Muscle of leg (tissue), 11 donors: ENCODE data around the gene NKAPD1. TPM values are rescaled to one million over a fixed set of nuclear protein-coding genes. Genes with fewer than 3 reads are reported as not detected.
"Not testable (repeated sequence)": the region's sequence is repeated elsewhere in the genome, so short reads cannot be mapped to it uniquely, and the experiment has no call there.

Experiments
- DNase-seq: peaks from one replicate; pipeline ENCODE4 v3.0.0; 2013
- H3K27ac ChIP-seq: one replicate; pipeline ENCODE4 v1.5.1; 2013; ENCODE audit warnings: mild to moderate bottlenecking, low read length, control low read depth
- H3K27me3 ChIP-seq: one replicate; pipeline ENCODE4 v1.6.1; 2013; ENCODE audit warnings: low read length; ENCODE audit not compliant: control insufficient read depth, insufficient read depth
- H3K36me3 ChIP-seq: one replicate; pipeline ENCODE4 v1.6.1; 2013; ENCODE audit warnings: low read length; ENCODE audit not compliant: control insufficient read depth, insufficient read depth
- H3K4me1 ChIP-seq: one replicate; pipeline ENCODE4 v1.6.1; 2013; ENCODE audit warnings: low read length; ENCODE audit not compliant: control insufficient read depth, insufficient read depth
- H3K4me3 ChIP-seq: one replicate; pipeline ENCODE4 v1.5.1; 2013; ENCODE audit warnings: low read length, control low read depth
- H3K9me3 ChIP-seq: replicated peaks from 2 replicates; pipeline ENCODE4 v1.6.1; 2013; ENCODE audit warnings: low read depth, low read length; ENCODE audit not compliant: control insufficient read depth
- WGBS: methylation state at CpG from one replicate; pipeline ENCODE4 v1.1.5; 2013; ENCODE audit warnings: missing lambda C conversion rate; ENCODE audit not compliant: insufficient coverage; 5-methylcytosine and 5-hydroxymethylcytosine counted together
- polyA plus RNA-seq, 8 donors: library from polyadenylated mRNA; unstranded; fragments of 120-200 nt; gene quantifications; one replicate each; pipeline versions ENCODE4 v1.2.1 to v1.2.3, GENCODE V29; 2013; ENCODE audit warnings: inconsistent platforms in 1 of 8, low replicate concordance in 1 of 8; ENCODE audit not compliant: insufficient read length in 8 of 8, insufficient read depth in 1 of 8
- total RNA-seq: library from RNA; stranded (reverse); fragments of 120-200 nt; gene quantifications from one replicate; pipeline ENCODE4 v1.2.4, GENCODE V29; 2013

NKAPD1 gene
- total and polyA plus RNA-seq, 9 donors: 25.5 to 33.1 (median 29.3) TPM

- Histone ChIP-seq H3K36me3 (peaks cover 25% of the 10 kb centered on the region), H3K27ac (no peak overlapping the region), H3K4me1 (no peaks in the 10 kb centered on the region), H3K27me3 (no peaks in the 10 kb centered on the region), H3K9me3 (no peaks in the 10 kb centered on the region), H3K4me3 (no peak overlapping the region)
- no CpG with 5 or more reads among the region's 6 CpGs for WGBS
- DNase-seq: no peak
These were observed 31.7 kb upstream of the NKAPD1 start for GRCh38 chr11:112042161-112042960.

- WGBS: no CpG with 5 or more reads among the region's 2 CpGs
- DNase-seq: no peak
- Histone ChIP-seq H3K9me3 (no peaks in the 10 kb centered on the region), H3K36me3 (peaks cover 20% of the 10 kb centered on the region), H3K4me3 (no peak overlapping the region), H3K4me1 (no peaks in the 10 kb centered on the region), H3K27ac (no peak overlapping the region), H3K27me3 (no peaks in the 10 kb centered on the region)
These were observed 31.2 kb upstream of the NKAPD1 start for GRCh38 chr11:112042961-112043304.

GRCh38 chr11:112044961-112045360, 29.1 kb upstream of the NKAPD1 start:
- DNase-seq: no peak
- WGBS: 100% methylated on average over 2 of the region's 4 CpGs
- Histone ChIP-seq H3K4me1 (no peaks in the 10 kb centered on the region), H3K27me3 (no peaks in the 10 kb centered on the region), H3K27ac (no peak overlapping the region), H3K4me3 (no peak overlapping the region), H3K9me3 (no peaks in the 10 kb centered on the region), H3K36me3 (peaks cover 17% of the 10 kb centered on the region)

GRCh38 chr11:112046647-112047046, 27.5 kb upstream of the NKAPD1 start:
- not testable (repeated sequence) for H3K9me3 ChIP-seq, DNase-seq, H3K4me1 ChIP-seq, H3K4me3 ChIP-seq, H3K27me3 ChIP-seq, H3K27ac ChIP-seq
- peaks cover 25% of the 10 kb centered on the region for H3K36me3 ChIP-seq
- WGBS: 60% methylated on average over 1 of the region's 2 CpGs

- not testable (repeated sequence) for H3K27ac ChIP-seq, H3K9me3 ChIP-seq, DNase-seq, H3K4me1 ChIP-seq, H3K4me3 ChIP-seq, H3K27me3 ChIP-seq
- H3K36me3 ChIP-seq: peaks cover 33% of the 10 kb centered on the region
- WGBS: no CpG with 5 or more reads among the region's 3 CpGs
These were observed 25.8 kb upstream of the NKAPD1 start for GRCh38 chr11:112048256-112048655.

- Histone ChIP-seq H3K36me3 (peaks cover 38% of the 10 kb centered on the region), H3K27me3 (no peaks in the 10 kb centered on the region), H3K27ac (no peak overlapping the region), H3K4me1 (no peaks in the 10 kb centered on the region), H3K4me3 (no peak overlapping the region), H3K9me3 (no peaks in the 10 kb centered on the region)
- no peak for DNase-seq
- WGBS: 0% methylated on average over 1 of the region's 2 CpGs
These were observed 24.3 kb upstream of the NKAPD1 start for GRCh38 chr11:112049777-112050176.

- WGBS: no CpG with 5 or more reads among the region's 3 CpGs
- H3K4me1 ChIP-seq: no peaks in the 10 kb centered on the region
- H3K27me3 ChIP-seq: no peaks in the 10 kb centered on the region
- peaks cover 34% of the 10 kb centered on the region for H3K36me3 ChIP-seq
- H3K4me3 ChIP-seq: no peak overlapping the region
- no peak for DNase-seq
- no peaks in the 10 kb centered on the region for H3K9me3 ChIP-seq
- H3K27ac ChIP-seq: no peak overlapping the region
These were observed 23.4 kb upstream of the NKAPD1 start for GRCh38 chr11:112050721-112051120.

GRCh38 chr11:112051768-112052167, 22.3 kb upstream of the NKAPD1 start:
- H3K27ac ChIP-seq: no peak overlapping the region
- H3K4me3 ChIP-seq: no peak overlapping the region
- no peaks in the 10 kb centered on the region for H3K9me3 ChIP-seq
- no peaks in the 10 kb centered on the region for H3K27me3 ChIP-seq
- WGBS: no CpG with 5 or more reads among the region's 3 CpGs
- H3K36me3 ChIP-seq: peaks cover 34% of the 10 kb centered on the region
- no peaks in the 10 kb centered on the region for H3K4me1 ChIP-seq
- no peak for DNase-seq

GRCh38 chr11:112057170-112057569, 16.9 kb upstream of the NKAPD1 start:
- no peaks in the 10 kb centered on the region for H3K27me3 ChIP-seq
- H3K36me3 ChIP-seq: peaks cover 32% of the 10 kb centered on the region
- no peak for DNase-seq

GRCh38 chr11:112058103-112058502, 16.0 kb upstream of the NKAPD1 start:
- DNase-seq: no peak
- no peaks in the 10 kb centered on the region for H3K9me3 ChIP-seq
- no peak overlapping the region for H3K4me3 ChIP-seq
- no peaks in the 10 kb centered on the region for H3K27me3 ChIP-seq
- no peak overlapping the region for H3K27ac ChIP-seq
- no CpG with 5 or more reads among the region's 1 CpG for WGBS
- H3K4me1 ChIP-seq: no peaks in the 10 kb centered on the region
- H3K36me3 ChIP-seq: peaks cover 29% of the 10 kb centered on the region

More at GRCh38 chr11:112057170-112057569, 16.9 kb upstream of the NKAPD1 start:
- WGBS: 100% methylated on average over 1 of the region's 4 CpGs
- Histone ChIP-seq H3K27ac (no peak overlapping the region), H3K4me3 (no peak overlapping the region), H3K4me1 (no peaks in the 10 kb centered on the region), H3K9me3 (no peaks in the 10 kb centered on the region)

- Histone ChIP-seq H3K36me3 (peaks cover 19% of the 10 kb centered on the region), H3K27me3 (no peaks in the 10 kb centered on the region), H3K9me3 (no peaks in the 10 kb centered on the region), H3K27ac (no peak overlapping the region), H3K4me3 (no peak overlapping the region), H3K4me1 (no peaks in the 10 kb centered on the region)
- no CpG with 5 or more reads among the region's 1 CpG for WGBS
- DNase-seq: no peak
These were observed 11.2 kb upstream of the NKAPD1 start for GRCh38 chr11:112062923-112063322.
